Neural progenitor cell (in vitro differentiated cells): ENCODE data around the gene MAP3K4.

Source experiments
- CTCF ChIP-seq: fragments of 200-600 bp; sonication (generic); IDR thresholded peaks from 2 replicates; pipeline ENCODE4 v1.5.1; 2017; ENCODE audit warnings: antibody characterized with exemption, mild to moderate bottlenecking
- EZH2 ChIP-seq: fragments of 200-600 bp; sonication (generic); IDR thresholded peaks from 2 replicates; pipeline ENCODE4 v1.6.1; 2017; ENCODE audit warnings: antibody characterized with exemption, mild to moderate bottlenecking, moderate library complexity

GRCh38 chr6:161024364-161024920 is 32.9 kb downstream of the MAP3K4 start:
- TF ChIP-seq EZH2 (no peak), CTCF (no peak)
